Stimulated activated CD8-positive, alpha-beta memory T cell treated with anti-CD3 and anti-CD28 coated beads, Interleukin-15, amount 100 ng/mL, for 4 hours (primary cell): Measurements from ENCODE around the gene TMEM231.
"Not testable (repeated sequence)": the region's sequence is repeated elsewhere in the genome, so short reads cannot be mapped to it uniquely, and the experiment has no call there.

Experiments
- DNase-seq, 2 donors: peaks; one replicate each; pipeline ENCODE4 v3.0.0-alpha.2; 2020; ENCODE audit warnings: low read depth in 2 of 2

TMEM231 gene

GRCh38 chr16:75555707-75556430 lies at the start of gene TMEM231:
TSS of gene TMEM231 (minus strand) at chr16:75556252. CDS start at chr16:75556209, 43 bp downstream.
- peak; percentile 91 for DNase-seq

- no peak for DNase-seq
Observed at GRCh38 chr16:75603241-75603640, 47.2 kb upstream of the TMEM231 start.

GRCh38 chr16:75599452-75600277 lies 43.6 kb upstream of the TMEM231 start:
- DNase-seq, result no peak

- no peak for DNase-seq
Observed at GRCh38 chr16:75593825-75594820, 38.1 kb upstream of the TMEM231 start.

GRCh38 chr16:75593308-75593707 lies 37.3 kb upstream of the TMEM231 start:
- DNase-seq, result no peak

GRCh38 chr16:75591927-75592326 lies 35.9 kb upstream of the TMEM231 start:
- DNase-seq, result not testable (repeated sequence)

GRCh38 chr16:75590920-75591843 lies 35.1 kb upstream of the TMEM231 start:
- DNase-seq, result no peak

GRCh38 chr16:75589306-75589705 lies 33.3 kb upstream of the TMEM231 start:
- DNase-seq, result no peak

- DNase-seq, result no peak
Observed at GRCh38 chr16:75588716-75589115, 32.7 kb upstream of the TMEM231 start.

GRCh38 chr16:75584108-75584507 lies 28.1 kb upstream of the TMEM231 start:
- DNase-seq, result no peak

GRCh38 chr16:75579281-75579834 lies 23.3 kb upstream of the TMEM231 start:
- no peak for DNase-seq

GRCh38 chr16:75578725-75579124 lies 22.7 kb upstream of the TMEM231 start:
- DNase-seq, result no peak

GRCh38 chr16:75578212-75578611 lies 22.2 kb upstream of the TMEM231 start:
- DNase-seq, result no peak

- DNase-seq, result no peak
Observed at GRCh38 chr16:75576384-75576811, 20.3 kb upstream of the TMEM231 start.

GRCh38 chr16:75575958-75576357 lies 19.9 kb upstream of the TMEM231 start:
- no peak for DNase-seq

GRCh38 chr16:75573955-75574354 lies 17.9 kb upstream of the TMEM231 start:
- no peak for DNase-seq

- DNase-seq, result no peak
Observed at GRCh38 chr16:75572864-75573542, 17.0 kb upstream of the TMEM231 start.

- DNase-seq, result no peak
Observed at GRCh38 chr16:75570396-75571065, 14.5 kb upstream of the TMEM231 start.

GRCh38 chr16:75567911-75568310 lies 11.9 kb upstream of the TMEM231 start:
- no peak for DNase-seq
